OCI-M2 (cell line): Measurements from ENCODE around the gene TRMT112.

Experiments
- DNase-seq: peaks from one replicate; lab custom pipeline; 2025; ENCODE audit not compliant: unreplicated experiment; lab: John Stamatoyannopoulos, UW

Gene TRMT112

DNA sequence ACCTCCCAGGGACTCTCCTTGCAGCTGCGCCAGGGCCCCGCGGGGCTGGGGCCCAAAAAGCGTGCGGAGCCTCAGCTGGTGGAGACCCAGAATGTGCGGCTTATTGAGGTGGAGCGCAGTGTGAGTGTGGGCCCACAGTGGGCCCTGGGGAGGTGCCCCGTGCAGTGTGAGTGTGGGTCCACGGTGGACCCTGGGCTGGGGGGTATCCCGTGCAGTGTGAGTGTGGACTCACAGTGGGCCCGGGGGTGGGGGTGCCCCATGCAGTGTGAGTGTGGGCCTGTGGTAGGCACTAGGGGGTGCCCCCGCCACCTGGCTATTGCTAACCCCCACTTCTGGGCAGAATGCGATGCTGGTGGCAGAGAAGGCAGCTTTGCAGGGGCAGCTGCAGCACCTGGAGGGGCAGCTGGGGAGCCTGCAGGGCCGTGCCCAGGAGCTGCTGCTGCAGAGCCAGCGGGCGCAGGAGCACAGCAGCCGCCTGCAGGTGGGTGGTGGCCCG lies 33.8 kb upstream of the TRMT112 start:
- DNase-seq, result no peak

DNA sequence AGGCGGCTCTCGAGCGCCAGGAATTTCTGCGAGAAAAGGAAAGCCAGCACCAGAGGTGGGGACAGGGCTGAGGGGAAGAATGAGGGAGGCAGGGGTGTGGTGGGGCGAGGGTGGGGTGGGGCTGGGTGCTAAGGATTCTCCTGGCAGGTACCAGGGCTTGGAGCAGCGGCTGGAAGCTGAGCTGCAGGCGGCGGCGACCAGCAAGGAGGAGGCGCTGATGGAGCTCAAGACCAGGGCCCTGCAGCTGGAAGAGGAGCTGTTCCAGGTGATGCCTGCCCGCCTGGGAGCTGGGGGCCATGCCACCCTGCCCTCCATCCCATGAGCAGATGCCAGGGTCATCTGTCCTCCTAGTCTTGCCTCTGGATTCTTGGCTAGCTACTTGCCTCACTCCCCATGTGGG lies 32.0 kb upstream of the TRMT112 start:
- no peak for DNase-seq

DNA sequence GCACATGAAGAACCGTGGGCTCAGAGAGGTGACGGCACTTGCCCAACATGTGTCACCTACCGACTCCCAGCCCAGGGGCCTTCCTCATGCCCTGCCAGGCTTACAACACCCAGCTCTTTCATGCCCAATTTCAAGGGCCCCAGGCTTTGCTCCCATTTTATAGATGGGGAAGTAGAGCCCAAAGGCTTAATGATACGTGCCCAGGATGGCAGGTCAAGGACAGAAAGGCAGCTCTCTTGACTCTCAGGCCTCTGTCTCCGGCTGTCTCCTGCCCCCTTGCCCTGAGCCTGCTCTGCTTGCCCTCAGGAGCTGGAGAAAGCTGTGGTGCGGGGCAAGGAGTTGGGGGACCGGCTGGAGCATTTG lies 31.6 kb upstream of the TRMT112 start:
- no peak for DNase-seq

DNA sequence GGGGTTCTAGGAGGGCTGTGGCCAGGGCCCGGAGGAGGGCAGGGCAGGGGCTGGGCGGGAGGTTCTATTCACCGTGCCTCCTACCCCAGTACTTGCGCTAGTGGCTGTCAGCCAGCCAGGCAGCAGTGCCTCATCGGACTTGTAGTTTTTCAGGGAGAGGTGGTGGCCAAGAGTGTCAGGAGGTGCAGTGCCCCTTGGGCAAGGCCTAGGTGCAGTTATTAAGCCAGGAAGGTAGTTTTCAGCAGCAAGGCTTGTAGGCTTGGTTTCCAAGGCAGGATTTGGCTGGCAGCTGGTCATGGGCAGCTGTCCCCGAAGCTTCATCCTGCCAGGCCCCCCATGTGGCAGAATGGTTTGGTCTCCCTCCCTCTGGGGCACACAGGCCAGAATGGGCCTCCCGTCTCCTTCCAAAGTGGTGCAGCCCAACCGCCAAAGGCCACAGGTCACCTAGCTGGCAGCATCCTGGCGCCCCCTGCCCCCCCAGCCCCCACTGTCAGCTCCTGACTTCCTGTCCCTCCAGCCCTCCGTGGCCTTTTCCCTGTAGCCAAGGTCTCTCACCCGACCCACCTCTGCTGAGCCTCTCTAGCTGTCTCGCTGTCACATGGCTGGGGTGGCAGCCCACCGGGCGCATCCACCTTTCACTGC lies 31.1 kb upstream of the TRMT112 start:
- DNase-seq, result no peak

DNA sequence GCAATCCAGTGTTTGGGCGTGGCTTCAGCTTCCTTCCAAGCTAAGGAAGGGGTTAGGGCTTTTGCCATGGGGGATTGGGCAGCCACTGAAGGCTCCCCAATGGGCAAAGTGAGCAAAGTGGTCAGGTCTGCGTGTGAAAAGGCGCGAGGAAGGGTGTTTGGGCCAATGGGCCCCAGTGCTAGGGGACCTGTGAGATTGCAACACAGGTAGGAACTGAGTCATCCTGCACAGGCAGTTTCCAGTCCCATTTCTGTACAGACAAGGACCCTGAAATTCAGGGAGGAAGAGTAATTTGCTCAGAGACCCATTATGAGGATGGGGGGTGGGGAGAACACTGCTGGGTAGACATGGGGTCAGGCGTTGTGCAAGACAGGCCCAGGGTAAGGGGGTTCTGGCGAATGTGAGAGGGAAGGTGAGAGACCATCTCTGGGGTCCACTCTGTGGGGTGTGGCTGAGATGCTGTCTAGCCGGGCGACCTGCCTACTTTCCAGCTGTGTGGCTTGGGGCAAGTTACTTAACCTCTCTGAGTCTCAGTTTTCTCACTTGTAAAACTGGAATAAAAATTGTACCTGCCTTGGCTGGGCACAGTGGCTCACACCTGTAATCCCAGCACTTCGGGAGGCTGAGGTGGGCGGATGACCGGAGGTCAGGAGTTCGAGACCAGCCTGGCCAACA lies 30.0 kb upstream of the TRMT112 start:
- no peak for DNase-seq

DNA sequence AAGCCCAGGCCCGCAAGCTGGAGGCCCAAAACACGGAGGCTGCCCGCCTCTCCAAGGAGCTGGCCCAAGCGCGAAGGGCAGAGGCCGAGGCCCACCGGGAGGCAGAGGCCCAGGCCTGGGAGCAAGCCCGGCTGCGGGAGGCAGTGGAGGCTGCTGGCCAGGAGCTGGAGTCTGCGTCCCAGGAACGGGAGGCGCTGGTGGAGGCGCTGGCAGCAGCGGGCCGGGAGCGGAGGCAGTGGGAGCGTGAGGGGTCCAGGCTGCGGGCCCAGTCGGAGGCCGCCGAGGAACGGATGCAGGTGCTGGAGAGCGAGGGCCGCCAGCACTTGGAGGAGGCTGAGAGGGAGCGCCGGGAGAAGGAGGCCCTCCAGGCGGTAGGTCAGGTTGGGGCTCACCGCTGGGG lies 27.4 kb upstream of the TRMT112 start:
- no peak for DNase-seq

DNA sequence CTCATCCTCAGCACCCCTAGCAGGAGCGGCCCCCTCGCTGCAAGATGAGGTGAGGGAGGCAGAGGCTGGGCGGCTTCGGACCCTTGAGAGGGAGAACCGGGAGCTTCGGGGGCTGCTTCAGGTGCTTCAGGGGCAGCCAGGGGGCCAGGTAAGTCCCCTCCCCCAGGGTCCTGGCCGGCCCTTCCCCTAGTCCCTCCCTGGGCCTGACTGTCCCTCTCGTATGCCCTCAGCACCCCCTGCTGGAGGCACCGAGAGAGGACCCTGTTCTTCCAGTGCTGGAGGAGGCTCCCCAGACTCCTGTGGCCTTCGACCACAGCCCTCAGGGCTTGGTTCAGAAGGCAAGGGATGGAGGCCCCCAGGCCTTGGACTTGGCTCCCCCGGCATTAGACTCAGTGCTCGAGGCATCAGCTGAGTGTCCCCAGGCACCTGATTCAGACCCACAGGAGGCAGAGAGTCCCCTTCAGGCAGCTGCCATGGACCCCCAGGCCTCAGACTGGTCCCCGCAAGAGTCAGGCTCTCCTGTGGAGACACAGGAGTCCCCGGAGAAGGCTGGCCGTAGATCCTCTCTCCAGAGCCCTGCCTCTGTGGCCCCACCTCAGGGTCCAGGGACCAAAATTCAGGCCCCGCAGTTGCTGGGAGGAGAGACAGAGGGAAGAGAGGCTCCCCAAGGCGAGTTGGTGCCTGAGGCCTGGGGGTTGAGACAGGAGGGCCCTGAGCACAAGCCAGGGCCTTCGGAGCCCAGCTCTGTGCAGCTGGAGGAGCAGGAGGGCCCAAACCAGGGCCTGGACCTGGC lies 26.6 kb upstream of the TRMT112 start:
- DNase-seq, result no peak

DNA sequence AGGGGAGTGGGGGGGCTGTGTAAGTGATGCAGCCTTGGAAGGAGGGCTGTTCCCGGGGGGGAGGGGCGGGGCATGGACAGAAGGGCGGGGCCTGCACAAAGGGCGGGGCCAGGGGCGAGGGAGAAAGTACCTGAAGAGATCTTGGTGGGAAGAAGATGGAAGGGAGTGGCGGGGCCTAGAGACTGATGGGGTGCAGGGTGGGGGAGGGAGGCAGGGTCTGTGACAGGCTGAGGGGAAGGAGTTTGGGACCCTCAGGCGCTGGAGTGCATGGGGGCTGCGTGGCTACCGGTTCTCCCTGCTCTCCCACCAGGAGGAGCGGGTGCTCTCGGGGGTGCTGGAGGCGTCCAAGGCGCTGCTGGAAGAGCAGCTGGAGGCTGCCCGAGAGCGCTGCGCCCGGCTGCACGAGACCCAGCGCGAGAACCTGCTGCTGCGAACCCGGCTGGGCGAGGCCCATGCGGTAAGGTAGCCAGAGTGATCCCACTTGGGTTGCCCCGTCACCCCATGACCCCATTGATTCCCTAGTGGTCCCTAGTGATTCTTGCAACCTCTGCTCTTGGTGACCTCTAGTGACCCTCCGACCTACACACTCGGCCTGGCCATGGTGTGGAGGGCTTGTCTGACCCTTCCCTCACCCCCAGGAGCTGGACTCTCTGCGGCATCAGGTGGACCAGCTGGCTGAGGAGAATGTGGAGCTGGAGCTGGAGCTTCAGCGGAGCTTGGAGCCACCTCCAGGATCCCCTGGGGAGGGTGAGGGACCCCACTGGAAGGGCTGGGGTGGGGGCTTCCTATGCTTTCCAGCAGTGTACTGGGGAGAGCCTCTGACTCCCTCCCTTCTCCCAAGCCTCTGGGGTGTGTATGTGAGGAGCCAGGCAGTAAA lies 25.7 kb upstream of the TRMT112 start:
- no peak for DNase-seq

DNA sequence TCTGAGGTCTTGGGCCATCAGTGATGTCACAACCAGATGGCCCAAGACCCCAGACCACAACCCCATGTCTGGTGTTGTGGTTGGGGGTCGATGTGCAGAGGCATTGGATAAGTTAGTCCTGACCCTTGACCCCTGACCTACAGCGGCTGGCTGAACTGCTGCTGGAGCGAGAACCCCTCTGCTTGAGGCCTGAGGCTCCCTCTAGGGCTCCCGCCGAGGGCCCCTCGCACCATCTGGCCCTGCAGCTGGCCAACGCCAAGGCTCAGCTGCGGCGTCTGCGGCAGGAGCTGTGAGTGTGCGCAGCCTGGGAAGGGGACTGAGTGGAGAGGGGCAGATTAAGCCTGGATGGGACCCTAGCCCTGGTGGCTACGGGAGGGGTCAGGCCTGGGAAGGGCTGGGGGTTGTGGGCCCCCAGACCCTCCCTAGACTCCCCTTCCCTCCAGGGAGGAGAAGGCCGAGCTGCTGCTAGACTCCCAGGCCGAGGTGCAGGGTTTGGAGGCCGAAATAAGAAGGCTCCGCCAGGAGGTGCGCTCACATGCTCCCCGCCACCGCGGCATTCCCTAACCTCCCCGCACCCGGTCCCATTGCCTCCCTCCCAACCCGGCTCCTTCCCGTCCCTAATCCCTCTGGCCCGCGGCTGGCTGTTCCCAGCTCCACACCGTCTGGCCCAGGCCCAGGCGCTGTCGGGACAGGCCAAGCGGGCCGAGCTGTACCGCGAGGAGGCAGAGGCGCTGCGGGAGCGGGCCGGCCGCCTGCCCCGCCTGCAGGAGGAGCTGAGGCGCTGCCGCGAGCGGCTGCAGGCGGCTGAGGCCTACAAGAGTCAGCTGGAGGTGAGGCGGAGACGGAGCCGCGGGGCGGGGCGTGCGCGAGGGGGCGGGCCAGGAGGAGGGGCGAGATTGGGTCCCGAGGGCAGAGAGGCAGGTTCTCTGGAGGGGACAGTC lies 24.8 kb upstream of the TRMT112 start:
- DNase-seq, result no peak

DNA sequence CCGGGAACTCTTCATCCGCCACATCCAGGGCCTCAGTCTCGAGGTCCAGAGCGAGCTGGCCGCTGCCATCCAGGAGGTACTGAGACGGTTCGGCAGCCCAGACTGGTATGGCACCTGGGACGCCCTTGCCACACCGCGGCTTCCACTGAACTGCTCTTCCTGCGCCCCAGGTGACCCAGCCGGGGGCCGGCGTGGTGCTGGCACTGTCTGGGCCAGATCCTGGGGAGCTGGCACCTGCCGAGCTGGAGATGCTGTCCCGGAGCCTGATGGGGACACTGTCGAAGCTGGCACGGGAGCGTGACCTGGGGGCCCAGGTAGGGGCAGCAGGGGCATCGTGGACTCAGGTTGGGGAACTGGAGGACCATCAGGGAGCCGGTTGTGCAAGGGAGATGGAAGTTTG lies 24.1 kb upstream of the TRMT112 start:
- no peak for DNase-seq

DNA sequence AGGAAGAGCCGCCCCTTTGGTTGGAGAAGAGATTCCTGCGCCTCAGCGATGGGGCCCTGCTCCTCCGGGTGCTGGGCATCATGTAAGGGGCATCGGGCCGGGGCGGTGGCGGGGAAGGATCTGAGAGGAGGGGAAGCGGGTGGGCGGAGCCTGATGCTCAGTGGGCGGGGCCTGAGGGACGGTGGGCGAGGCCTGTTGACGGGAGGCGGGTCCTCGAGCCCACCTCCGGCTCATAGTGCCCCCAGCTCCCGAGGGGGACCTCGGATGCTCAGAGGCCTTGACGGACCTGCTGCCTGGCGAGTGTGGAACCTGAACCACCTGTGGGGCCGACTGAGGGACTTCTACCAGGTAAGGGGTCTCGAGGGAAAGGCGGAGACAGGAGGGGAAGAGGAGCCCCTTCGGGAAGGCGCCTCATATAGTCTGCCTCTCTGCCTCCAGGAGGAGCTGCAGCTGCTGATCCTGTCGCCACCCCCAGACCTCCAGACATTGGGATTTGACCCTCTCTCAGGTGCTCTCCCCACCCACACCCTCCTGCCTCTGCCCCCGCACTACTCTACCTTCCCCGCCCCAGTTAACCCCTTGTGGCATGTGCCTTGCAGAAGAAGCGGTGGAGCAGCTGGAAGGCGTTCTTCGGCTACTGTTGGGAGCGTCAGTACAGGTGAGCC lies 23.4 kb upstream of the TRMT112 start:
- DNase-seq, result no peak

DNA sequence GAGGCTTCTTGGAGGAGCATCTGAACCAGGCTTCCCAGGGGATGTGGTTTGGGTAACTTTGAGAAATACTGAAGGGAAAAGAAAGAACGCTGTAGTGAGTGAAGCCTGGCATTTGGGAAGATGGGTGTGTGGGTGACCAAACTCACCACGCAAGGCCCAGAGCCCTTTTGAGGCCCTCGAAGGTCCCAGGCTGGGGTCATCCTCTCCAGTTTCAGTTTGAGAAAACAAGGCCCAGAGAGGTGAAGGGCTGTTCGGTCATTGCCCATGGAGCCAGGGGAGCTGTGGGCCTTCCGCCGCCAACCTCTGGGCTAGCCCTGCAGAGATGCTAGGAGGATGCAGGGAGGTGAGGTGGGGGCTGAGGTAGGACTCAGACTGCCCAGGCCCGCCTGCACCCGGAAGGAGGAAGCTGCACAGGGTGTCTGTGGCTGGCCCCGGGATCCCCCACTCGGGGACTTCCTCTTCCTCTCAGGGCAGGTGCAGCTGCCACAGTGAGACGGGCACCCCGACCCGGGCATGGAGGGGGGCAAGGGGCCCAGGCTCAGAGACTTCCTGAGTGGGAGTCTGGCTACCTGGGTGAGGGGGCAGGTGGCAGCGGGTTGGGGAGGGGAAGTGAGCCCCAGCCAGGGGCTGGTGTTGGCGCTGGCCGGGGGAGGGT lies 22.5 kb upstream of the TRMT112 start, which contains the start of gene CCDC88B:
Gene CCDC88B, plus strand, starts transcription at position 451 of the 655 bp plus-strand sequence. Its CDS starts 63 bp downstream, at position 514.
- DNase-seq, result no peak

DNA sequence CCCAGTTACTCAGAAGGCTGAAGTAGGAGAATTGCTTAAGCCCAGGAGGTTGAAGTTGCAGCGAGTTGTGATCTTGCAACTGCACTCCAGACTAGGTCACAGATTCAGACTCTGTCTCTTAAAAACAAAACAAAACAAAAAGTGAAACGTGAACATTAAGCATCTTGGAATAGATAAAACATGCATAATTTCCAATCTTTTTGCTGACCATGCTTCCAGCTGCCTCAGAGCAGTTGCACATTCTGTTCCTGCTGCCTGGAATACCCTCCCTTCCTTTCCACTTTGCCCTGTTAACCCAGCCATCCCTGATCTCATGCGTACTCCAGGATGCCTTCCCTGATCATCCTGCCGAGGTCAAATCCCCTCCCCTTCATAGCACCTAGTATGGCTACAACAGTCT lies 21.9 kb upstream of the TRMT112 start:
- DNase-seq, result no peak

DNA sequence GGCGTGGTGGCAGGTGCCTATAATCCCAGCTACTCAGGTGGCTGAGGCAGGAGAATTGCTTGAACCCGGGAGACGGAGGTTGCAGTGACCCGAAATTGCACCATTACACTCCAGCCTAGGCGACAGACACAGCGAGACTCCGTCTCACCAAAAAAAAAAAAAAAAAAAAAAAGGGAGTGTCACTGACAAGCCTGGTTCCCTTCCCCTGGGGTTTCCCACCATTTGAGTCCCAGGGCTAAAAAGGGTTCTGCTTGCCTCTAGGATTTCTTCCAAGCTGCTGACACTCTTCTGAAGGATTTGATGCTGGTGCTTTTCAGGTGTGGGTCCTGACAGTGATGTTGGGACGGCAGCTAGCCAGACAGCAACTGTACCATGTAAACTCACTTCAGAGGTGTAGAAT lies 21.4 kb upstream of the TRMT112 start:
- DNase-seq, result no peak

DNA sequence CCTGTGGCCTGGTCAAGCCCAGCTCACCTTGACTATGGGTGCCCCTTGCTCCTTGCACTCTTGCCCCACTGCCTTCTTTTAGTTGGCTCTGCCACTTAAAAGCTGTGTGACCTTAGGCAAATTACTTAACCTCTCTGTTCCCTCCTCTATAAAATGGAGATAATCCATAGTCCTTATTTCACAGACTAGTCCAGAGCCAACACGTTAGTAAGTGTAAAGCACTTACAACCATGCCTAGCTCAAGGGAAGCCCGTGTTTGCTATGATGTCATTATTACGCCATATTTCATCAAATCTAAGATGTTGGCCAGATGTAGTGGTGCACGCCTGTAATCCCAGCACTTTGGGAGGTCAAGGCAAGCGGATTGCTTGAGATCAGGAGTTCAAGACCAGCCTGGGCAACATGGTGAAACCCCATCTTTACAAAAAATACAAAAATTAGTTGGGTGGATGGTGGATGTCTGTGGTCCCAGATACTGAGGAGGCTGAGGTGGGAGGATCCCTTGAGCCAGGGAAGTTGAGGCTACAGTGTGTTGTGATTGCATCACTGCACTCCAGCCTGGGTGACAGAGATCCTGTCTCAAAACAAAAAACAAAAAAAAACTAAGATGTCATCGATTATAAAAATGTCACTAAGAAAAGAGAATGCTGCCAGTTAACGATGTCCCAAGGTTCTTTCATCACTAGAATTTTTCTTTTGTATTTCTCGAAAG lies 20.3 kb upstream of the TRMT112 start:
- DNase-seq, result no peak

DNA sequence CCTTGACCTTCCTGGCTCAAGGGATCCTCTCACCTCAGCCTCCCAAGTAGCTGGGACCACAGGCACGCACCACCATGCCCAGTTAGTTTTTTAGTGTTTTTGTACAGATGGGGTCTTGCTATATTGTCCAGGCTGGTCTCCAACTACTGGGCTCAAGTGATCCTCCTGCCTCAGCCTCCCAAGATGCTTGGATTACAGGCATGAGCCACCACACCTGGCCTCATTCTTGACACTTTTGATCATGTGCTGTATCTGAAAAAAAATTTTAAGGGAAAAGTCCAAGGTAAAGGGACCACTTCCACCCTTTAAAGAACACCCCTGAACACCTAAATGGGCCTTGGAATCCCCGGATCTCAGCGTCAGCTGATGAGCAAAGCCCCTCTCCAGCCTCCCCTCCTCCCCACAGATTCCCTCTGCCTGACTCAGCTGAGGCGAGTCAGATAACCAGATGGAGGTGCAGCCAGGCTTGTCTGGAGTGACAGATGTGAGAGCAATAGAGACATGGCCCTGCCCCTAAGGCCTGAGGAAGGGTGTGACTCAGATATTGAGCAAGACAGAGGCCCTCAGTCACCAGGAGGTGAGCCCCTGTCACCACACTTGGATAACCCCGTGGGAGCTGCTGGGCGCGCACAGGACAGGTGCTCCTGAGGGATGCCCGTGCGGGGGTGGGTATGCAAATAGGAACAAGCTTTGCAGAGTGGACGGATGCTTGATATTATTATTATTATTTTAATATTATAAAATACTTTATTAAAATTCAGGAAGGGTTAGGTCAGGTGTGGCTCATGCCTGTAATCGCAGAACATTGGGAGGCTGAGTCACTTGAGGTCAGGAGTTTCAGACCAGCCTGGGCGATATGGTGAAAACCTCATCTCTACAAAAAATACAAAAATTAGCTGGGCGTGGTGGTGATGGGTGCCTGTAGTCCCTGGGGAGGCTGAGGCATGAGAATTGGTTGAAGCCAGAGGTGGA lies 17.7 kb upstream of the TRMT112 start:
- DNase-seq, result peak; percentile 54

DNA sequence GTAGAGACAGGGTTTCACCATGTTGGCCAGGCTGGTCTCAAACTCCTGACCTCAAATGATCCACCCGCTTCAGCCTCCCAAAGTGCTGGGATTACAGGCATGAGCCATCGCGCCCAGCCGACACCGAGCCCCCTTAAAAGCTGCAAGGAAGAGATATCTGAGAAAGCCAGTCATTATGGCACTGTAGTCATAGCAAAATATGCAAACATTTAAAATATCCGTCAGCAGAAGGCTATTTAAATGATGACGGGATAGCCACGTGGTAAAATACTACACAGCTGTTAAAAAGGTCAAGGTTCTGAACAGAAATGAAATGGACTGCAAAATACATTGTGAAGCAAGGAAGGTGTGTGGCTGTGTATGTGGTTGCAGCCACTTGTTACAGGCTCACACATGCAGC lies 16.2 kb upstream of the TRMT112 start:
- no peak for DNase-seq
